Measurements from ENCODE around the gene EML1.

Gene EML1

DNA sequence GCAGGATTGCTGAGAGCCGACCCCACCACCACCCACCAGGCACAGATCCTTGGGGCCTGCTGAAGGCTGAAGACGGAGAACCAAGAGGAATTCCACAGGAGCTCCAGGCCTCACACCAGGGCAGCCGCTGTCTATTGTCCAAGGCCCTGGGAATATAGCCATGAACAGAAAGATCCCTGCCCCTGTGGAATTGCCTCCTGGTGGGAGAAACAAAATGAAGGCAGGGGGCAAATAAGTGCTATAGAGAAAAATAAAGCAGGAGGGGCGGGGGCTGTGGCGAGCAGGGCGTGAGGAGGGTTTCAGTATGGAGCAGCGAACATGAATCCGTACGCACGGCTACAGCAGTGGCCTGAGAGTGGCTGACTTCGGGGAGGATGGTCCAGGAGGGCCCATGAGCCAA, 96.1 kb downstream of the EML1 start:
- ChIA-PET CTCF (no interaction called here), POLR2A (no interaction called here)
- TF ChIP-seq HDGF (IDR thresholded peaks at IDR 0.05; ENCODE audit: borderline replicate concordance) (no peak), CTBP1 (IDR thresholded peaks at IDR 0.05; ENCODE audit: borderline replicate concordance) (no peak)
- TF ChIP-seq, protein P1, sequence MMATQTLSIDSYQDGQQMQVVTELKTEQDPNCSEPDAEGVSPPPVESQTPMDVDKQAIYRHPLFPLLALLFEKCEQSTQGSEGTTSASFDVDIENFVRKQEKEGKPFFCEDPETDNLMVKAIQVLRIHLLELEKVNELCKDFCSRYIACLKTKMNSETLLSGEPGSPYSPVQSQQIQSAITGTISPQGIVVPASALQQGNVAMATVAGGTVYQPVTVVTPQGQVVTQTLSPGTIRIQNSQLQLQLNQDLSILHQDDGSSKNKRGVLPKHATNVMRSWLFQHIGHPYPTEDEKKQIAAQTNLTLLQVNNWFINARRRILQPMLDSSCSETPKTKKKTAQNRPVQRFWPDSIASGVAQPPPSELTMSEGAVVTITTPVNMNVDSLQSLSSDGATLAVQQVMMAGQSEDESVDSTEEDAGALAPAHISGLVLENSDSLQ (IDR thresholded peaks at IDR 0.05) = no peak
- DNase-seq (ENCODE audit: extremely low spot score) = no peak

DNA sequence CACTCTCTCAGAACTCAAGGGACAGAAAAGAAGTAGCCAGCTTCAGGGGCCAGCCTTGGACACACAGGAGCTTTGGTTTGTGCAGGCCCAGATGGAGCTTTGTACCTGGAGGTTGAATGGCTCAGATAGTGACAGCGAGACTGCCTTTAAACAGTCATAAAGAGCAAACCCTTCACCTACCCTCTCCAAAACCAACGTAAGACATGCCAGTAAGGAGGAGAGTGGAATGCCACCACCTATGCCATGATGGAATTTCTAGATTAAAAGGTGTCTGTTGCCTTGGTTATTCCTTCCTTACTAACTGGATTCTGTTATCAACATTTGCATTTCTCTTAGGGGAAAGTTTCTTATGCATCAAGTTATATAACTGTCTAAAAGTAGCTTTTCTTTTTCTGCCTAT, 98.1 kb downstream of the EML1 start:
- TF ChIP-seq TARDBP (IDR thresholded peaks at IDR 0.05) = no peak
- TF ChIP-seq ZNF384 (IDR thresholded peaks at IDR 0.05) = no peak
- TF ChIP-seq L3MBTL2 (conservative IDR thresholded peaks at IDR 0.05) = no peak
- TF ChIP-seq NFRKB (IDR thresholded peaks at IDR 0.05) = no peak
- no peak for TF ChIP-seq HDGF (IDR thresholded peaks at IDR 0.05; ENCODE audit: borderline replicate concordance)
- TF ChIP-seq, protein P1 (IDR thresholded peaks at IDR 0.05) = no peak
- TF ChIP-seq FOXK2 (IDR thresholded peaks at IDR 0.05) = no peak
- no peak for TF ChIP-seq FOXM1 (IDR thresholded peaks at IDR 0.05; ENCODE audit: borderline replicate concordance)
- TF ChIP-seq ELF4 (IDR thresholded peaks at IDR 0.05) = no peak
- no peak for TF ChIP-seq SP1 (IDR thresholded peaks at IDR 0.05)
- TF ChIP-seq SUZ12 (IDR thresholded peaks at IDR 0.05) = no peak
- TF ChIP-seq ARNT (IDR thresholded peaks at IDR 0.05) = no peak
- TF ChIP-seq FOXA1 (IDR thresholded peaks at IDR 0.05) = no peak
- no peak for TF ChIP-seq LEF1 (IDR thresholded peaks at IDR 0.05; ENCODE audit: borderline replicate concordance)
- TF ChIP-seq BHLHE40 (IDR thresholded peaks at IDR 0.05; ENCODE audit: borderline replicate concordance) = no peak
- TF ChIP-seq CTBP1 (IDR thresholded peaks at IDR 0.05; ENCODE audit: borderline replicate concordance) = no peak
- DNase-seq (ENCODE audit: extremely low spot score) = no peak
- CTCF ChIA-PET = interaction anchor here (1.6 kb wide), 1 partner anchor 207 kb away, joined by 5 read pairs; the partner anchor contains the start of gene CYP46A1
- POLR2A ChIA-PET = no interaction called here

DNA sequence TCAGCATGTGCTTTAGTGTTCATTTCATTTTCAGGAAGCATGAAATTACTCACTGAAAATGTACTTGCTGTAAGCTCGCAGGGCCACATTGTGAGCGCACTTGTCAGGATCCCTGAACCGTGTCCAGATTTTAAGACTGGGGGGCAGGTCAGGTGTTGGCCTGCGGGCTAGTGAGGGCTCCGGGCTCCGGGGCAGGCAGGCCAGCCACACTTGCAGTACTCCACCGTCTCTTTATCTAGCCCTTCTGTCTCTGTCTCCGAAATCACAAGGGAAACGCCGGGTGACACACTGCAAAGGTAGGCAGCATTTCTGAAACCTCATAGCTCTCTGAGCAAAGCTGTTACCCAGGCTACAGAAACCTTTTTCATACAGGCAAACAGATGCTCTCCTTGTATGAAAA, 98.7 kb downstream of the EML1 start:
- ChIA-PET CTCF (interaction anchor here (0.7 to 1.6 kb wide), 2 partner anchors 18 to 208 kb away, joined by 3 to 5 read pairs; partner anchors contain the start of gene CYP46A1), POLR2A (interaction anchor here (0.7 kb wide), 1 partner anchor 234 kb away, joined by 3 read pairs; no protein-coding TSS in a partner anchor)
- no peak for DNase-seq (ENCODE audit: extremely low spot score)
- no peak for TF ChIP-seq LEF1 (IDR thresholded peaks at IDR 0.05; ENCODE audit: borderline replicate concordance)
- TF ChIP-seq, protein P1 (IDR thresholded peaks at IDR 0.05) = no peak
- no peak for TF ChIP-seq ARNT (IDR thresholded peaks at IDR 0.05)
- TF ChIP-seq BHLHE40 (IDR thresholded peaks at IDR 0.05; ENCODE audit: borderline replicate concordance) = no peak
- no peak for TF ChIP-seq TARDBP (IDR thresholded peaks at IDR 0.05)
- TF ChIP-seq ZNF384 (IDR thresholded peaks at IDR 0.05) = no peak
- no peak for TF ChIP-seq FOXA1 (IDR thresholded peaks at IDR 0.05)
- TF ChIP-seq SP1 (IDR thresholded peaks at IDR 0.05) = no peak
- TF ChIP-seq FOXK2 (IDR thresholded peaks at IDR 0.05) = no peak
- no peak for TF ChIP-seq HDGF (IDR thresholded peaks at IDR 0.05; ENCODE audit: borderline replicate concordance)

DNA sequence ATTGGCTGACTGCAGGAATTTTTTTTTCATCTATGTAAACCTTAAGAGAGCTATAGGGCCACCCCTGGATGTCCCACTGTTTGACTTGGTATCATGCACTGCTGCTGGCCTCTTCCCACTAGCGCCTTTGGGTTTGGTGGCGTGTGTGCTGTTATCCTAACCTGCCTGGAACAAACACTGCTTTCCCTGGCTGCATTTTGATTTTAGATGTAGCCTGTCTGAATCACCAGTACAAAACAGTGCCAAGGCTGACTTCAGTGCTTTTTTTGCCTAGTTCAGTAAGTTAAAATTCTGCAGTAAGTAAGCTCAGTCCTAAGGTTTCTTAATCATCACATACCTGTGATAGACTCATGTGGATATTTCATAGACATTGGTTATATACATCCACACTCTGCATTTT, 99.2 kb downstream of the EML1 start:
- TF ChIP-seq NFRKB (IDR thresholded peaks at IDR 0.05) = no peak
- TF ChIP-seq FOXM1 (IDR thresholded peaks at IDR 0.05; ENCODE audit: borderline replicate concordance) = no peak
- TF ChIP-seq SUZ12 (IDR thresholded peaks at IDR 0.05) = no peak
- TF ChIP-seq CTBP1 (IDR thresholded peaks at IDR 0.05; ENCODE audit: borderline replicate concordance) = no peak
- no peak for TF ChIP-seq FOXK2 (IDR thresholded peaks at IDR 0.05)
- TF ChIP-seq, protein P1 (IDR thresholded peaks at IDR 0.05) = no peak
- no peak for TF ChIP-seq HDGF (IDR thresholded peaks at IDR 0.05; ENCODE audit: borderline replicate concordance)
- ChIA-PET POLR2A (interaction anchor here (0.7 kb wide), 1 partner anchor 233 kb away, joined by 3 read pairs; no protein-coding TSS in a partner anchor), CTCF (interaction anchor here (0.7 to 1.6 kb wide), 2 partner anchors 17 to 208 kb away, joined by 3 to 5 read pairs; partner anchors contain the start of gene CYP46A1)
- DNase-seq (ENCODE audit: extremely low spot score) = no peak

DNA sequence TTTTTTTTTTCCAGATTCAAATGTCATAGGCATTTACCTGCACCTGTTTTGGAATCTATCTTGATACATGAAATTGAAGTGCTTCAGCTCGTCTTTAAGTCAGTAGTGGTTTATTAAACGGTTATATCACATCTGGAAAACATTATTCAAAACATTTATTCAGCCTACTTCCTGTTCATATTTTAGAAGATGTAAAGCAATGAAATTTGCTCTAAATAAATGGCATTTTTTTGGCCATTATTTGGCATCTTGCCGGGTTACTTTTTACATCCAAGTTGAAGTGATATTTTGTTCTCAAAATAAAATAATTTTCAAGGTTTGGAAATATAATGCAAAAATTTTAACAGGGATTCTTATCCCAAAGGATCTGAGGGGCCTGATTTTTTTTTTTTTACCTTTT, 103.1 kb downstream of the EML1 start:
- POLR2A ChIA-PET = no interaction called here
- CTCF ChIA-PET = interaction anchor here (1.1 kb wide), 1 partner anchor 10 kb away, joined by 3 read pairs; no protein-coding TSS in a partner anchor
- TF ChIP-seq ZNF384 (IDR thresholded peaks at IDR 0.05) (no peak), ELF4 (IDR thresholded peaks at IDR 0.05) (no peak), L3MBTL2 (conservative IDR thresholded peaks at IDR 0.05) (no peak), BHLHE40 (IDR thresholded peaks at IDR 0.05; ENCODE audit: borderline replicate concordance) (no peak), TARDBP (IDR thresholded peaks at IDR 0.05) (no peak), NFRKB (IDR thresholded peaks at IDR 0.05) (no peak), LEF1 (IDR thresholded peaks at IDR 0.05; ENCODE audit: borderline replicate concordance) (no peak), FOXK2 (IDR thresholded peaks at IDR 0.05) (no peak), ARNT (IDR thresholded peaks at IDR 0.05) (no peak), HDGF (IDR thresholded peaks at IDR 0.05; ENCODE audit: borderline replicate concordance) (no peak), FOXA1 (IDR thresholded peaks at IDR 0.05) (no peak), SUZ12 (IDR thresholded peaks at IDR 0.05) (no peak), FOXM1 (IDR thresholded peaks at IDR 0.05; ENCODE audit: borderline replicate concordance) (no peak), SP1 (IDR thresholded peaks at IDR 0.05) (no peak)
- TF ChIP-seq, protein P1 (IDR thresholded peaks at IDR 0.05) = no peak
- DNase-seq (ENCODE audit: extremely low spot score) = no peak

All from HEK293T (cell line).